ACC112 (cell line): Measurements from ENCODE around the gene SLC39A2.
A peak's percentile ranks its signal among the peaks of the same experiment; 100 is the strongest.
"Not testable (repeated sequence)": the region's sequence is repeated elsewhere in the genome, so short reads cannot be mapped to it uniquely, and the experiment has no call there.

Experiments
- H2AFZ ChIP-seq: fragments of 200-600 bp; sonication (generic); one replicate; pipeline ENCODE4 v1.6.0; 2017; ENCODE audit warnings: antibody characterized with exemption, low read length; ENCODE audit not compliant: unreplicated experiment
- H3K27ac ChIP-seq: fragments of 200-600 bp; sonication (generic); 2 replicates; pipeline ENCODE4 v1.5.1; 2014; ENCODE audit warnings: low read depth, mild to moderate bottlenecking, antibody characterized with exemption, low read length, moderate library complexity
- H3K27me3 ChIP-seq: fragments of 200-600 bp; sonication (generic); 2 replicates; pipeline ENCODE4 v1.6.1; 2014; ENCODE audit warnings: mild to moderate bottlenecking, antibody characterized with exemption, low read length, moderate library complexity, mixed read lengths; ENCODE audit not compliant: insufficient read depth
- H3K36me3 ChIP-seq: fragments of 200-600 bp; sonication (generic); 2 replicates; pipeline ENCODE4 v1.6.1; 2016; ENCODE audit warnings: mild to moderate bottlenecking, antibody characterized with exemption, low read length, moderate library complexity, mixed read lengths; ENCODE audit not compliant: insufficient read depth
- H3K4me1 ChIP-seq: fragments of 200-600 bp; sonication (generic); one replicate; pipeline ENCODE4 v1.6.1; 2016; ENCODE audit warnings: low read length, mixed read lengths; ENCODE audit not compliant: insufficient read depth, unreplicated experiment, control insufficient read depth
- H3K4me3 ChIP-seq: fragments of 200-600 bp; sonication (generic); 2 replicates; pipeline ENCODE4 v1.5.1; 2014; ENCODE audit warnings: mild to moderate bottlenecking, low read depth, low read length
- H3K79me2 ChIP-seq: fragments of 200-600 bp; sonication (generic); one replicate; pipeline ENCODE4 v1.6.0; 2016; ENCODE audit warnings: low read length; ENCODE audit not compliant: control insufficient read depth, unreplicated experiment, insufficient read depth

The SLC39A2 gene, protein sequence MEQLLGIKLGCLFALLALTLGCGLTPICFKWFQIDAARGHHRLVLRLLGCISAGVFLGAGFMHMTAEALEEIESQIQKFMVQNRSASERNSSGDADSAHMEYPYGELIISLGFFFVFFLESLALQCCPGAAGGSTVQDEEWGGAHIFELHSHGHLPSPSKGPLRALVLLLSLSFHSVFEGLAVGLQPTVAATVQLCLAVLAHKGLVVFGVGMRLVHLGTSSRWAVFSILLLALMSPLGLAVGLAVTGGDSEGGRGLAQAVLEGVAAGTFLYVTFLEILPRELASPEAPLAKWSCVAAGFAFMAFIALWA

DNA sequence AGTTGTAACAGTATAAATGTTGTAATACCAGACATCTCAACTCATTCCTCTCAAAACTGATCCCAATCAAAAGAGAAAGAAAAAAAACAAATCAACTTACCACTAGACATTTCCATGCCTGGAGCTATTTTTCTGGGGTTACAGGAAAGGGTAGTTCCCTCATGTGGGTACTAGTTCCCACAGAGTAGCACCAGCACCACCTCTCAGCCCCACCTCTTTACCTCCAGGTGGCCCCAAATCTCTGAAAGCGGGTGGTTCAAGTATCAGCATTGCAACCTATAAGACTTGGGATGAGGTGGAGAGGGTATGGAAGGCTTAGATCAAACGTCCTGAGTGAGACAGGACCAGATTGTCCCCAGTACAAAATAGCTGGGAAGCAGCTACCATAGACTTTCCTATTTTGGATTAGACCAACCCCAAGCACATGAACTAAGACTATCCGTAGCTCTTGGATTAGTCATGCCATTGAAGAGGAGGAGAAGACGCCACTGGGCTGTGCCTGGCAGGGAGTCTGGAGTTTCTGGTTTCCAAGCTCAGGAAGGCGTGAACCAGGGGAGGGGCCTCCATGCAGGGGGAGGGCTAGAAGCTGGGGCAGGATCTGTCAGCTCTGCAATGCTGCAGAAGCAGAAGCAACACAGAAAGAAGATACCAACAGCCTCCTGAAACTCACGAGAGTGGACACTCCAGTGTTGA lies at the start of gene SLC39A2:
Gene SLC39A2, plus strand, starts transcription at position 620 of the 693 bp plus-strand sequence. CDS start 154 bp downstream, outside the sequence.
- Histone ChIP-seq H3K4me1 (peaks cover 4% of the 10 kb centered on the region), H3K27me3 (no peaks in the 10 kb centered on the region), H3K4me3 (no peak within 1 kb of the TSS), H2AFZ (no peak within 1 kb of the TSS), H3K79me2 (no peaks in the 10 kb centered on the region), H3K36me3 (peaks cover 15% of the 10 kb centered on the region), H3K27ac (no peak within 1 kb of the TSS)

DNA sequence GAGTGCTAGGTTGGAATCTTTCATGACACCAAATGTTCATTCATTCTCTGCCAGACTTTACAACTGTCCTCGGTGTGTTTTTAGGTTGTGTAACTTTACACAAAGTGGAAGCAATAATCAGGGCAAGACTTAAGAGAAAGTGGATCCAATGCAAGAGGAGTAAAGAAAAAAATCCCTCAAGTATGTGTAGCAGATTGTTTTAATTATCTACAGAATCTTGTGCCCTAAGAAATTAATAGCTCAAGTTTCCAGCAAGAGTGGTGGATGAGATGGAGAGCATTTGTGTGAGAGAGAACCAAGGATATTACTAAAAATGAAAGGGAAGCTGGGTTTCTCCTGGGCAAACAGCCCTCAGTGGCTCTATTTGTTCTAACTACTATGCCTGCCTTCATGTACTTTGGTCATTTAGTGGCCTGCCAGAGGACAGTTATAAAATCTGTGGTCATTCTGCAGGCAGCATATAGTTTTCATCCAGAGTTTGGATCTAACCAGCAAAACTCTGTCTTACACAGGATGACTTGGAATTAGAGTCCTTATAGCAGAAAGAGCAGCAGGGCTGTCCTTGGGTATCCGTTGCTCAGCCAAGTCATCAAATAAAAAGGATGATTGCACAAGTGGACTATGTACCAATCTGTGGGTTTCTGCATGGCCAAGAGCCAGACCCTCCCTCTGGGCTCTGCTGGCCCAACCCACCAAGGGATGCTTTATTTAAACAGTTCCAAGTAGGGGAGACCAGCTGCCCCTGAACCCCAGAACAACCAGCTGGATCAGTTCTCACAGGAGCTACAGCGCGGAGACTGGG lies 44.2 kb upstream of the SLC39A2 start, which contains the start of gene RNASE2:
Gene RNASE2, plus strand, starts transcription at position 752 of the 802 bp plus-strand sequence. CDS start 285 bp downstream, outside the sequence.
- not testable (repeated sequence) for H3K4me3 ChIP-seq, H2AFZ ChIP-seq, H3K27ac ChIP-seq, H3K4me1 ChIP-seq, H3K79me2 ChIP-seq, H3K36me3 ChIP-seq
- peaks cover 69% of the 10 kb centered on the region for H3K27me3 ChIP-seq

GRCh38 chr14:20955538-20955873 lies 43.6 kb upstream of the SLC39A2 start:
- H3K27me3 ChIP-seq, result peaks cover 66% of the 10 kb centered on the region
- H2AFZ ChIP-seq, H3K4me1 ChIP-seq, H3K27ac ChIP-seq, H3K79me2 ChIP-seq, H3K36me3 ChIP-seq, H3K4me3 ChIP-seq: not testable (repeated sequence)

- no peak overlapping the region for H3K27ac ChIP-seq
Observed at GRCh38 chr14:20956376-20956976, 42.6 kb upstream of the SLC39A2 start.

GRCh38 chr14:20958946-20959345 lies 40.1 kb upstream of the SLC39A2 start:
- H3K27me3 ChIP-seq, result peaks cover 40% of the 10 kb centered on the region
- not testable (repeated sequence) for H3K4me1 ChIP-seq, H2AFZ ChIP-seq, H3K27ac ChIP-seq, H3K36me3 ChIP-seq, H3K79me2 ChIP-seq, H3K4me3 ChIP-seq

More at GRCh38 chr14:20956376-20956976, 42.6 kb upstream of the SLC39A2 start:
- Histone ChIP-seq H3K27me3 (peaks cover 58% of the 10 kb centered on the region), H3K36me3 (no peaks in the 10 kb centered on the region), H3K79me2 (no peaks in the 10 kb centered on the region), H2AFZ (no peak overlapping the region), H3K4me3 (no peak overlapping the region), H3K4me1 (peaks cover 4% of the 10 kb centered on the region)

DNA sequence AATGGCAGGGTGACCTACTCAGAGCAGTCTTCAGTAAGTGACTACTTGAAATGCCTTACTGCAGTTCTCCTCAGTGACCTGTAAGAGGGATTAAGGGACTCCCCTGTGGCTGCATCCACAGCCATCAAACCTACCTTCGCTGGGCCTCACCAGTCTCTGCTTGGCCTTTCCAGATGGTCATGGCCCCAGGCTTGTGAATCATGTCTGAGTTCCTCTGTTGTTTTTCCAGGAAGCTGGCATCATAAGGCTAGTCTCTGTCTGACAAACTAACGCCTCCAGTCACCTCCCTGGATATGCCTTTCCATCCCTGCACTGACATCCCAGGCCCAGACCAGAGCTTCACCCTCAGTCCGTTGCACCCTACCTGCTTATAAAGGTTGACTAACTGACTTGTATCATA lies 29.8 kb upstream of the SLC39A2 start:
- no peaks in the 10 kb centered on the region for H3K79me2 ChIP-seq
- H3K27me3 ChIP-seq, result peaks cover 42% of the 10 kb centered on the region
- peaks cover 9% of the 10 kb centered on the region for H3K4me1 ChIP-seq
- H3K27ac ChIP-seq, result no peak overlapping the region
- H2AFZ ChIP-seq, result no peak overlapping the region
- H3K4me3 ChIP-seq, result no peak overlapping the region
- no peaks in the 10 kb centered on the region for H3K36me3 ChIP-seq

GRCh38 chr14:20970647-20970982 lies 28.5 kb upstream of the SLC39A2 start:
- H3K27ac ChIP-seq, result no peak overlapping the region
- H2AFZ ChIP-seq, result peak overlapping the region; percentile 85
- no peaks in the 10 kb centered on the region for H3K79me2 ChIP-seq
- H3K4me1 ChIP-seq, result peaks cover 20% of the 10 kb centered on the region
- H3K4me3 ChIP-seq, result peak overlapping the region; percentile 74
- no peaks in the 10 kb centered on the region for H3K36me3 ChIP-seq
- peaks cover 29% of the 10 kb centered on the region for H3K27me3 ChIP-seq

DNA sequence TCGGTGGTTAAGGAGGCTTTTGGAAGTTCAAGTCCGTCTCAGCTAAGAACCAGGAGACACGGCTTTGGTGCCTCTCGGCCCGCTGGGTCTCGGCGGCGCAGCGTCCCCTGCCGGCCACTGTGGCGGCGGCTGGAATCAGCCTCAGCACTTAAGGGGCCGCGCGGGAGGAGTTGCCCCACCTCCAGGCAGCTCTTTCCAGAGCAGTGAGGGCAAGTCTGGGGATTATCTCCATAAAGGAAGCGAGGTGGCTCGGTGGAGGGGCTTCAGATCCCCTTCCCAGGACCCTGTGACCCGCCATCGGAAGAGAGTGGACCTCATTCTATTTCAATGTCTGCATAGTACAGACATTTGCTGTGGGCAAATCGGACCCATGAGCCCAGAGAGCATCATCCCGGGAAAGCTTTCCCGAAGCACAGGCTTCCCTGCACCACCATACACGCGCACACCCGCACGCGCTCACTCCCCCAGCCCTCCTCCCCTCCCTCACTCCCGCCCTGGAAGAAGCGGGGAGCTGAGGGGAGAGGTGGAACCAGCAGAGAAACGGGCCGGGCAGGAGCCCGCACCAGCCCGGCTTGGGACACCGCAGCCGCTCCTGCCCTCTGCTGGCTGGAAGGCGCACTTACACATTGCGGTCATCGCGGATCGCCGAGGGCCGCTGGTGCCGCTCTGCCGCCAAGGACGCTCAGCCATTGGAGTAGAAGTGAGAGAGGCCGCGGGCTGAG lies 27.9 kb upstream of the SLC39A2 start:
- Histone ChIP-seq H2AFZ (peak overlapping the region; percentile 85), H3K4me1 (peaks cover 20% of the 10 kb centered on the region), H3K27ac (no peak overlapping the region), H3K27me3 (peaks cover 26% of the 10 kb centered on the region), H3K4me3 (peak overlapping the region; percentile 74), H3K36me3 (no peaks in the 10 kb centered on the region), H3K79me2 (no peaks in the 10 kb centered on the region)

DNA sequence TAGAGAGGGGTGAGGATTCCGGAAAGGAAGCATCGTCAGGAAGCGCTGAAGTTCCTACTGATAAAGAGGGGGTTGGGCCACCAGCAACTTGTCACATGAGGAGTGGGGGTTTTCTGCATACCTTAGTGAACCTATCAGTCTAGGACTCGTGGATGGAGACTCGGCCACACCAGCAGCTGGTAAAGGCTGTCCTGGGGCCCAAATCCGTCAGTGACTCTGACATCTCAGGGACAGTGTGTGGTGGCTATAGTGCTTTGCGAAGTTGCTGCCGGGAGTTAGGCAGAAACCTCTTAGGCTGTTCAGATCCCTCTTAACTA lies 27.4 kb upstream of the SLC39A2 start:
- Histone ChIP-seq H3K27ac (no peak overlapping the region), H3K27me3 (peaks cover 21% of the 10 kb centered on the region), H2AFZ (peak overlapping the region; percentile 65), H3K4me3 (peak overlapping the region; percentile 74), H3K36me3 (no peaks in the 10 kb centered on the region), H3K4me1 (peaks cover 20% of the 10 kb centered on the region), H3K79me2 (no peaks in the 10 kb centered on the region)

- Histone ChIP-seq H3K4me3 (no peak overlapping the region), H3K4me1 (peaks cover 20% of the 10 kb centered on the region), H3K36me3 (no peaks in the 10 kb centered on the region), H3K27ac (no peak overlapping the region), H3K79me2 (no peaks in the 10 kb centered on the region), H2AFZ (no peak overlapping the region), H3K27me3 (peaks cover 3% of the 10 kb centered on the region)
Observed at GRCh38 chr14:20973501-20973900, 25.6 kb upstream of the SLC39A2 start.
